ENCODE measurements around the gene UBE3C. TPM values are rescaled to one million over a fixed set of nuclear protein-coding genes. Genes with fewer than 3 reads are reported as not detected.

UBE3C gene
- total and polyA plus RNA-seq, 2 of the 13 experiments (the other 11 are each of a cell fraction or from before 2014, with no cell fraction given), result 27.0 to 48.2 TPM

- TF ChIP-seq HOMEZ (CRISPR knock-in tag; IDR thresholded peaks at IDR 0.05; ENCODE audit: low read depth), result no peak
- TF ChIP-seq ZBTB3 (CRISPR knock-in tag; IDR thresholded peaks at IDR 0.05; ENCODE audit: borderline replicate concordance, low read depth), result no peak
- no peak for TF ChIP-seq ZBTB49 (CRISPR knock-in tag; IDR thresholded peaks at IDR 0.05; ENCODE audit: borderline replicate concordance)
- TF ChIP-seq DZIP1 (CRISPR knock-in tag; IDR thresholded peaks at IDR 0.05), result no peak
- TF ChIP-seq ZNF883 (CRISPR knock-in tag; IDR thresholded peaks at IDR 0.05; ENCODE audit: not compliant biosample characterization), result no peak
- TF ChIP-seq NFE2L2 (IDR thresholded peaks at IDR 0.05; ENCODE audit: low read length), result no peak
- TF ChIP-seq RORA (CRISPR knock-in tag; IDR thresholded peaks at IDR 0.05), result no peak
- no peak for TF ChIP-seq ZNF737 (CRISPR knock-in tag; IDR thresholded peaks at IDR 0.05; ENCODE audit: borderline replicate concordance)
- TF ChIP-seq KDM3A (CRISPR knock-in tag; IDR thresholded peaks at IDR 0.05; ENCODE audit: low read depth), result no peak
- peak; percentile 47; the same call in 1 of the 2 replicates for TF ChIP-seq MAX (IDR thresholded peaks at IDR 0.05)
- no peak for TF ChIP-seq RBAK (CRISPR knock-in tag; IDR thresholded peaks at IDR 0.05)
- no peak for TF ChIP-seq MLX (CRISPR knock-in tag; IDR thresholded peaks at IDR 0.05)
- TF ChIP-seq E2F5 (CRISPR knock-in tag; conservative IDR thresholded peaks at IDR 0.05), result no peak
- no peak for TF ChIP-seq CAMTA2 (CRISPR knock-in tag; IDR thresholded peaks at IDR 0.05; ENCODE audit: borderline replicate concordance)
- TF ChIP-seq ZNF639 (CRISPR knock-in tag; conservative IDR thresholded peaks at IDR 0.05), result no peak
- no peak for TF ChIP-seq MAFF (IDR thresholded peaks at IDR 0.05; ENCODE audit: low read depth, low read length)
- no peak for TF ChIP-seq ZNF275 (CRISPR knock-in tag; IDR thresholded peaks at IDR 0.05; ENCODE audit: borderline replicate concordance)
Measured at GRCh38 chr7:157271991-157272324, 133.2 kb downstream of the UBE3C start (continued).

All from HepG2 (cell line).